GM18907 (cell line): Measurements from ENCODE around the gene ULBP2.

Experiments
- ATAC-seq: cut with Tn5 transposase; IDR thresholded peaks from one replicate; pipeline ENCODE4 v1.9.1; 2021; ENCODE audit warnings: mild to moderate bottlenecking, moderate library complexity; ENCODE audit not compliant: unreplicated experiment

ULBP2 gene

GRCh38 chr6:149995235-149995750, 53.5 kb downstream of the ULBP2 start:
- ATAC-seq: no peak

- no peak for ATAC-seq
These were observed 54.2 kb downstream of the ULBP2 start for GRCh38 chr6:149995971-149996370.
